ENCODE results near the gene ADAMTS3.

GRCh38 chr4:72255269-72255668 is 313.8 kb downstream of the ADAMTS3 start:
- TF ChIP-seq CTCF (conservative IDR thresholded peaks at IDR 0.05; ENCODE audit: low read depth in 2 of 2) (no peak), JUNB (IDR thresholded peaks at IDR 0.05; ENCODE audit: unreplicated experiment) (no peak), EZH2 (IDR thresholded peaks at IDR 0.05; ENCODE audit: low read depth, unreplicated experiment) (no peak), POLR2AphosphoS5 (IDR thresholded peaks at IDR 0.05; ENCODE audit: low read depth) (no peak), CREB1 (CRISPR knock-in tag; IDR thresholded peaks at IDR 0.05; ENCODE audit: low read depth) (no peak)
- TF ChIP-seq, protein P1, sequence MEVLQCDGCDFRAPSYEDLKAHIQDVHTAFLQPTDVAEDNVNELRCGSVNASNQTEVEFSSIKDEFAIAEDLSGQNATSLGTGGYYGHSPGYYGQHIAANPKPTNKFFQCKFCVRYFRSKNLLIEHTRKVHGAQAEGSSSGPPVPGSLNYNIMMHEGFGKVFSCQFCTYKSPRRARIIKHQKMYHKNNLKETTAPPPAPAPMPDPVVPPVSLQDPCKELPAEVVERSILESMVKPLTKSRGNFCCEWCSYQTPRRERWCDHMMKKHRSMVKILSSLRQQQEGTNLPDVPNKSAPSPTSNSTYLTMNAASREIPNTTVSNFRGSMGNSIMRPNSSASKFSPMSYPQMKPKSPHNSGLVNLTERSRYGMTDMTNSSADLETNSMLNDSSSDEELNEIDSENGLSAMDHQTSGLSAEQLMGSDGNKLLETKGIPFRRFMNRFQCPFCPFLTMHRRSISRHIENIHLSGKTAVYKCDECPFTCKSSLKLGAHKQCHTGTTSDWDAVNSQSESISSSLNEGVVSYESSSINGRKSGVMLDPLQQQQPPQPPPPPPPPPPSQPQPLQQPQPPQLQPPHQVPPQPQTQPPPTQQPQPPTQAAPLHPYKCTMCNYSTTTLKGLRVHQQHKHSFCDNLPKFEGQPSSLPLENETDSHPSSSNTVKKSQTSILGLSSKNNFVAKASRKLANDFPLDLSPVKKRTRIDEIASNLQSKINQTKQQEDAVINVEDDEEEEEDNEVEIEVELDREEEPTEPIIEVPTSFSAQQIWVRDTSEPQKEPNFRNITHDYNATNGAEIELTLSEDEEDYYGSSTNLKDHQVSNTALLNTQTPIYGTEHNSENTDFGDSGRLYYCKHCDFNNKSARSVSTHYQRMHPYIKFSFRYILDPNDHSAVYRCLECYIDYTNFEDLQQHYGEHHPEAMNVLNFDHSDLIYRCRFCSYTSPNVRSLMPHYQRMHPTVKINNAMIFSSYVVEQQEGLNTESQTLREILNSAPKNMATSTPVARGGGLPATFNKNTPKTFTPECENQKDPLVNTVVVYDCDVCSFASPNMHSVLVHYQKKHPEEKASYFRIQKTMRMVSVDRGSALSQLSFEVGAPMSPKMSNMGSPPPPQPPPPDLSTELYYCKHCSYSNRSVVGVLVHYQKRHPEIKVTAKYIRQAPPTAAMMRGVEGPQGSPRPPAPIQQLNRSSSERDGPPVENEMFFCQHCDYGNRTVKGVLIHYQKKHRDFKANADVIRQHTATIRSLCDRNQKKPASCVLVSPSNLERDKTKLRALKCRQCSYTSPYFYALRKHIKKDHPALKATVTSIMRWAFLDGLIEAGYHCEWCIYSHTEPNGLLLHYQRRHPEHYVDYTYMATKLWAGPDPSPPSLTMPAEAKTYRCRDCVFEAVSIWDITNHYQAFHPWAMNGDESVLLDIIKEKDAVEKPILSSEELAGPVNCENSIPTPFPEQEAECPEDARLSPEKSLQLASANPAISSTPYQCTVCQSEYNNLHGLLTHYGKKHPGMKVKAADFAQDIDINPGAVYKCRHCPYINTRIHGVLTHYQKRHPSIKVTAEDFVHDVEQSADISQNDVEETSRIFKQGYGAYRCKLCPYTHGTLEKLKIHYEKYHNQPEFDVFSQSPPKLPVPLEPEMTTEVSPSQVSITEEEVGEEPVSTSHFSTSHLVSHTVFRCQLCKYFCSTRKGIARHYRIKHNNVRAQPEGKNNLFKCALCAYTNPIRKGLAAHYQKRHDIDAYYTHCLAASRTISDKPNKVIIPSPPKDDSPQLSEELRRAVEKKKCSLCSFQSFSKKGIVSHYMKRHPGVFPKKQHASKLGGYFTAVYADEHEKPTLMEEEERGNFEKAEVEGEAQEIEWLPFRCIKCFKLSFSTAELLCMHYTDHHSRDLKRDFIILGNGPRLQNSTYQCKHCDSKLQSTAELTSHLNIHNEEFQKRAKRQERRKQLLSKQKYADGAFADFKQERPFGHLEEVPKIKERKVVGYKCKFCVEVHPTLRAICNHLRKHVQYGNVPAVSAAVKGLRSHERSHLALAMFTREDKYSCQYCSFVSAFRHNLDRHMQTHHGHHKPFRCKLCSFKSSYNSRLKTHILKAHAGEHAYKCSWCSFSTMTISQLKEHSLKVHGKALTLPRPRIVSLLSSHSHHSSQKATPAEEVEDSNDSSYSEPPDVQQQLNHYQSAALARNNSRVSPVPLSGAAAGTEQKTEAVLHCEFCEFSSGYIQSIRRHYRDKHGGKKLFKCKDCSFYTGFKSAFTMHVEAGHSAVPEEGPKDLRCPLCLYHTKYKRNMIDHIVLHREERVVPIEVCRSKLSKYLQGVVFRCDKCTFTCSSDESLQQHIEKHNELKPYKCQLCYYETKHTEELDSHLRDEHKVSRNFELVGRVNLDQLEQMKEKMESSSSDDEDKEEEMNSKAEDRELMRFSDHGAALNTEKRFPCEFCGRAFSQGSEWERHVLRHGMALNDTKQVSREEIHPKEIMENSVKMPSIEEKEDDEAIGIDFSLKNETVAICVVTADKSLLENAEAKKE (CRISPR knock-in tag; IDR thresholded peaks at IDR 0.05): no peak
